OCI-LY7 (cell line): ENCODE data around the gene KCNAB2. TPM values are rescaled to one million over a fixed set of nuclear protein-coding genes. Genes with fewer than 3 reads are reported as not detected.

Experiments
- BruUV-seq: library from RNA; stranded (reverse); fragments of 400-500 nt; replicated peaks from 2 replicates; lab custom pipeline; 2021; lab: Mats Ljungman, UMichigan
- CTCF ChIA-PET: fragments of 300-600 bp; sonication (Branson Sonifier 250); formaldehyde crosslinking; loops from one replicate; lab custom pipeline; 2022; ENCODE audit warnings: antibody characterized with exemption; ENCODE audit not compliant: unreplicated experiment; lab: Charles Lee
- POLR2A ChIA-PET: fragments of 300-600 bp; sonication (Branson Sonifier 250); formaldehyde crosslinking; loops from one replicate; lab custom pipeline; 2022; ENCODE audit warnings: antibody characterized with exemption; lab: Charles Lee
- DNase-seq: peaks from one replicate; pipeline ENCODE4 v3.0.0-alpha.2; 2015; ENCODE audit warnings: low spot score
- H2AFZ ChIP-seq: fragments of 200-600 bp; sonication (generic), shearing (Covaris generic); 2 replicates; pipeline ENCODE4 v1.6.1; 2014; ENCODE audit warnings: mild to moderate bottlenecking, antibody characterized with exemption, low read length, moderate library complexity
- H3K27ac ChIP-seq: fragments of 200-600 bp; sonication (generic); 2 replicates; pipeline ENCODE4 v1.5.1; 2014; ENCODE audit warnings: mixed run types, low read depth, mild to moderate bottlenecking, moderate library complexity, low read length, inconsistent platforms; ENCODE audit not compliant: poor library complexity, severe bottlenecking
- H3K36me3 ChIP-seq: fragments of 200-600 bp; sonication (generic); 2 replicates; pipeline ENCODE4 v1.6.1; 2014; ENCODE audit warnings: mild to moderate bottlenecking, antibody characterized with exemption, low read length, moderate library complexity, mixed read lengths; ENCODE audit not compliant: insufficient read depth
- H3K4me1 ChIP-seq: fragments of 200-600 bp; sonication (generic); 2 replicates; pipeline ENCODE4 v1.5.1; 2014; ENCODE audit warnings: mild to moderate bottlenecking, low read length; ENCODE audit not compliant: insufficient read depth, poor library complexity, severe bottlenecking
- H3K4me2 ChIP-seq: fragments of 200-600 bp; sonication (generic); 2 replicates; pipeline ENCODE4 v1.6.1; 2014; ENCODE audit warnings: mild to moderate bottlenecking, low read length
- H3K4me3 ChIP-seq: fragments of 200-600 bp; sonication (generic); 2 replicates; pipeline ENCODE4 v1.5.1; 2014; ENCODE audit warnings: mild to moderate bottlenecking, low read depth, low read length; ENCODE audit not compliant: poor library complexity, severe bottlenecking
- H3K79me2 ChIP-seq: fragments of 200-600 bp; sonication (generic); 2 replicates; pipeline ENCODE4 v1.6.1; 2016; ENCODE audit warnings: low read depth, mild to moderate bottlenecking, low read length, moderate library complexity, mixed read lengths; ENCODE audit not compliant: insufficient read depth
- H3K9me2 ChIP-seq: fragments of 200-600 bp; sonication (generic); 2 replicates; pipeline ENCODE4 v1.6.1; 2016; ENCODE audit warnings: mild to moderate bottlenecking, low read length, mixed read lengths; ENCODE audit not compliant: insufficient read depth
- H3K9me3 ChIP-seq: fragments of 200-600 bp; sonication (generic); 2 replicates; pipeline ENCODE4 v1.6.1; 2014; ENCODE audit warnings: mild to moderate bottlenecking, mixed run types, low read length, mixed read lengths
- H4K20me1 ChIP-seq: fragments of 200-600 bp; sonication (generic); 2 replicates; pipeline ENCODE4 v1.6.1; 2014; ENCODE audit warnings: mild to moderate bottlenecking, antibody characterized with exemption, low read length, moderate library complexity, mixed read lengths; ENCODE audit not compliant: insufficient read depth
- EZH2phosphoT487 ChIP-seq: fragments of 200-600 bp; sonication (generic); IDR thresholded peaks from 2 replicates; pipeline ENCODE4 v1.6.1; 2018; ENCODE audit warnings: low read depth, borderline replicate concordance, mild to moderate bottlenecking, mixed run types, antibody characterized with exemption, low read length, moderate library complexity, mixed read lengths
- intact Hi-C: fragments of 100-400 bp; cut with micrococcal nuclease; formaldehyde crosslinking; loops from one replicate; pipeline ENCODE4 v1.10.0; 2022; ENCODE audit not compliant: unreplicated experiment
- total RNA-seq, 2 experiments: library from RNA; depleted of rRNA in 1 of 2; stranded (reverse); fragments of >200 nt in 1 of 2; shearing (Covaris generic) in 1 of 2; gene quantifications; 2 replicates each; pipeline ENCODE4 v1.2.3, GENCODE V29; 2014 to 2022
- TF ChIP-seq, protein P1 (sequence below): fragments of 200-600 bp; sonication (generic); conservative IDR thresholded peaks from 2 replicates; pipeline ENCODE4 v1.5.1; 2014; ENCODE audit warnings: mild to moderate bottlenecking, antibody characterized with exemption, low read length, moderate library complexity, mixed read lengths

KCNAB2 gene
- total RNA-seq, 2 experiments from 2014 or later = 46.7 to 133 TPM

- no peak for DNase-seq
- intact Hi-C loops = no loop called here
- Histone ChIP-seq H3K79me2 (no peaks in the 10 kb centered on the region), H3K36me3 (0 out of 2 replicates have a peak, but pooled peaks cover 3% of the 10 kb centered on the region), H3K9me2 (no peaks in the 10 kb centered on the region), H3K9me3 (no peaks in the 10 kb centered on the region), H3K4me2 (no peak overlapping the region), H2AFZ (no peak overlapping the region), H3K27ac (no peak overlapping the region), H4K20me1 (no peaks in the 10 kb centered on the region), H3K4me1 (no peaks in the 10 kb centered on the region), H3K4me3 (no peak overlapping the region)
- ChIA-PET POLR2A (no interaction called here), CTCF (no interaction called here)
- BruUV-seq = no TSS peak
- no peak for TF ChIP-seq EZH2phosphoT487
- TF ChIP-seq, protein P1, sequence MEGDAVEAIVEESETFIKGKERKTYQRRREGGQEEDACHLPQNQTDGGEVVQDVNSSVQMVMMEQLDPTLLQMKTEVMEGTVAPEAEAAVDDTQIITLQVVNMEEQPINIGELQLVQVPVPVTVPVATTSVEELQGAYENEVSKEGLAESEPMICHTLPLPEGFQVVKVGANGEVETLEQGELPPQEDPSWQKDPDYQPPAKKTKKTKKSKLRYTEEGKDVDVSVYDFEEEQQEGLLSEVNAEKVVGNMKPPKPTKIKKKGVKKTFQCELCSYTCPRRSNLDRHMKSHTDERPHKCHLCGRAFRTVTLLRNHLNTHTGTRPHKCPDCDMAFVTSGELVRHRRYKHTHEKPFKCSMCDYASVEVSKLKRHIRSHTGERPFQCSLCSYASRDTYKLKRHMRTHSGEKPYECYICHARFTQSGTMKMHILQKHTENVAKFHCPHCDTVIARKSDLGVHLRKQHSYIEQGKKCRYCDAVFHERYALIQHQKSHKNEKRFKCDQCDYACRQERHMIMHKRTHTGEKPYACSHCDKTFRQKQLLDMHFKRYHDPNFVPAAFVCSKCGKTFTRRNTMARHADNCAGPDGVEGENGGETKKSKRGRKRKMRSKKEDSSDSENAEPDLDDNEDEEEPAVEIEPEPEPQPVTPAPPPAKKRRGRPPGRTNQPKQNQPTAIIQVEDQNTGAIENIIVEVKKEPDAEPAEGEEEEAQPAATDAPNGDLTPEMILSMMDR = no peak
Measured at GRCh38 chr1:6068932-6069331, 23.2 kb downstream of the KCNAB2 start.

GRCh38 chr1:6069573-6069972, 23.9 kb downstream of the KCNAB2 start:
- no peak overlapping the region for H3K27ac ChIP-seq
- no peak for TF ChIP-seq EZH2phosphoT487
- TF ChIP-seq, protein P1 = no peak
- no peaks in the 10 kb centered on the region for H3K79me2 ChIP-seq
- H3K9me3 ChIP-seq = no peaks in the 10 kb centered on the region
- BruUV-seq = no TSS peak
- intact Hi-C loops = no loop called here
- no peaks in the 10 kb centered on the region for H4K20me1 ChIP-seq
- no peak for DNase-seq
- H3K9me2 ChIP-seq = no peaks in the 10 kb centered on the region
- no peaks in the 10 kb centered on the region for H3K4me1 ChIP-seq
- H3K4me3 ChIP-seq = no peak overlapping the region
- no peak overlapping the region for H3K4me2 ChIP-seq
- POLR2A ChIA-PET = no interaction called here
- H2AFZ ChIP-seq = no peak overlapping the region
- CTCF ChIA-PET = no interaction called here
- H3K36me3 ChIP-seq = 0 out of 2 replicates have a peak, but pooled peaks cover 6% of the 10 kb centered on the region

GRCh38 chr1:6070450-6070974, 24.8 kb downstream of the KCNAB2 start:
- H4K20me1 ChIP-seq = no peaks in the 10 kb centered on the region
- no peak overlapping the region for H2AFZ ChIP-seq
- no peak for TF ChIP-seq EZH2phosphoT487
- TF ChIP-seq, protein P1 = no peak
- no peaks in the 10 kb centered on the region for H3K9me2 ChIP-seq
- no peak overlapping the region for H3K4me2 ChIP-seq
- 0 out of 2 replicates have a peak, but pooled peaks cover 6% of the 10 kb centered on the region for H3K36me3 ChIP-seq
- H3K4me3 ChIP-seq = no peak overlapping the region
- H3K27ac ChIP-seq = no peak overlapping the region
- BruUV-seq = no TSS peak
- CTCF ChIA-PET = no interaction called here
- no peaks in the 10 kb centered on the region for H3K79me2 ChIP-seq
- intact Hi-C loops = no loop called here
- no peaks in the 10 kb centered on the region for H3K9me3 ChIP-seq
- POLR2A ChIA-PET = no interaction called here
- H3K4me1 ChIP-seq = no peaks in the 10 kb centered on the region
- no peak for DNase-seq
